Measurements from ENCODE around the gene TMEM170B.

The TMEM170B gene

DNA sequence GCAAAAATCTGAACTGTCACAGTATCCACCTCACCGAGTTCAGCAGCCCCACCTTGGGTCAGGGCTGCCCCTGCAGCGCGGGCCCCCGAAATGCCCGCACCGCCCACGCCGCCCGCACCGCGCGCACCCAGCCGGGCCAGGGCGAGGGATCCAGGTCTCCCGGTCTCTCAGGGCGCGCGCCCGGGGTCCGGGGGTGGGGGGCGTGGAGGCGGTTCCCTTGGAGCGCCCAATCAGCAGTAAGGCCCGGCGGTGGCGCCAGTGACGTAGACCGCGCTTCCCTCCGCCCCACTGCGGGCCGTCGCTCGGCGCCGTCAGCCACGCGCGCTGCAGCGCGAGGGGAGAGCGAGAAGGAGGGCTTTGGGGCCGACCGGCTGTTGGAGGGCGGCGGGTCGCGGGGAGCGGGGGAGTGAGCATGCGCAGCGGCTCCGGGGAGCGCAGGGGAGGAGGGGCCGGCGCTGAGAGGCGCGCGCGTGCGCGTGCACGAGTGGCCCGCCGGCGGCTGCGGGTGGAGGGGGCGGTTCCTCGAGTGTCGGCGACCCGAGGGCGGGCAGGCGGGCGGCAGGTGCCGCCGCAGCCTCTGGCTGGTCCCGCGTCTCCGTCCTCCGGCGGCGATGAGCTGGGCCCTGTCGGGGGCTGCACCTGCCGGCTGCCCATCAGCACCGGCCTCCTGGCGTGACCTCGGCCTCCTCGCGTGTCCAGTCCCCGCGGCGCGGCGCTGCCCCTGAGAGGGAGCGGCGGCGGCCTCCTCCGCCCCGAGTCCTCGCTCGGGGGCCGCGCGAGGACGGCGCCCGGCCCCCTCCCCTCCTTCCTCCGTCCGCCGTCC lies at the start of gene TMEM170B:
Gene TMEM170B, plus strand, starts transcription at position 521 of the 823 bp plus-strand sequence. CDS start 529 bp downstream, outside the sequence.
- no peak within 1 kb of the TSS; the same call in 1 of the 2 replicates for H2AFZ ChIP-seq (ENCODE audit: low read depth, low read length)
- peak within 1 kb of the TSS; percentile 88 for H3K4me3 ChIP-seq (ENCODE audit: low read length)
- peak within 1 kb of the TSS; percentile 79 for H3K9ac ChIP-seq (ENCODE audit: low read length)
- peaks cover 48% of the 10 kb centered on the region for H3K79me2 ChIP-seq (ENCODE audit: low read length)
- peak within 1 kb of the TSS; percentile 94 for H3K4me2 ChIP-seq (ENCODE audit: low read length)
- H3K27me3 ChIP-seq (ENCODE audit: low read depth, low read length), result no peaks in the 10 kb centered on the region
- no peaks in the 10 kb centered on the region for H3K9me3 ChIP-seq (ENCODE audit: insufficient read depth, low read length)
- peaks cover 24% of the 10 kb centered on the region for H3K4me1 ChIP-seq (ENCODE audit: low read length)
- H4K20me1 ChIP-seq (ENCODE audit: insufficient read depth, low read length), result peaks cover 25% of the 10 kb centered on the region
- peaks cover 6% of the 10 kb centered on the region for H3K36me3 ChIP-seq (replicated peaks; ENCODE audit: low read depth, low read length)
- H3K27ac ChIP-seq (ENCODE audit: low read length), result peak within 1 kb of the TSS; percentile 81
- no peak for TF ChIP-seq CTCF (IDR thresholded peaks at IDR 0.05; ENCODE audit: low read depth, low read length)

DNA sequence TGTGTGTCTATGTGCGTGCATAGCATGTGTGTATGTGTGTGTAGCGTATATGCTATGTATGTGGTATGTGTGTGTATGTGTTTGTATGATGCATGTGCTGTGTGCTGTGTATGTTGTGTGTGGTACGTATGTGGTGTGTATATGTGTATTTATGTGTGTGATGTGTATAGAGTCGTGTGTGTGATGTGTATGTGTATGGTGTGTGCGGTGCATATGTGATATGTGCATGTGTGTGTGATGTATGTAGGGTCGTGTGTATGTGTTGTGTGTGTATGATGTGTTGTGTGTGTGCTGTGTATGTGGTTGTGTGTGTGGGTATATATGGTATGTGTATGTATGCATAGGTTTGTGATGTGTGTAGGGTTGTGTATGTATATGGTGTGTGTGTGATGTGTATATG lies 46.6 kb upstream of the TMEM170B start:
- no peaks in the 10 kb centered on the region for H4K20me1 ChIP-seq (ENCODE audit: insufficient read depth, low read length)
- TF ChIP-seq CTCF (IDR thresholded peaks at IDR 0.05; ENCODE audit: low read depth, low read length), result no peak
- TF ChIP-seq EZH2phosphoT487 (IDR thresholded peaks at IDR 0.05; ENCODE audit: low read depth), result no peak
- peaks cover 45% of the 10 kb centered on the region for H3K4me1 ChIP-seq (ENCODE audit: low read length)
- no peak overlapping the region for H2AFZ ChIP-seq (ENCODE audit: low read depth, low read length)
- no peaks in the 10 kb centered on the region for H3K9me3 ChIP-seq (ENCODE audit: insufficient read depth, low read length)
- H3K27me3 ChIP-seq (ENCODE audit: low read depth, low read length), result no peaks in the 10 kb centered on the region
- H3K79me2 ChIP-seq (ENCODE audit: low read length), result no peaks in the 10 kb centered on the region
- no peak overlapping the region for H3K4me2 ChIP-seq (ENCODE audit: low read length)
- H3K9ac ChIP-seq (ENCODE audit: low read length), result no peak overlapping the region
- no peak overlapping the region for H3K4me3 ChIP-seq (ENCODE audit: low read length)
- no peaks in the 10 kb centered on the region for H3K36me3 ChIP-seq (replicated peaks; ENCODE audit: low read depth, low read length)
- H3K27ac ChIP-seq (ENCODE audit: low read length), result no peak overlapping the region

DNA sequence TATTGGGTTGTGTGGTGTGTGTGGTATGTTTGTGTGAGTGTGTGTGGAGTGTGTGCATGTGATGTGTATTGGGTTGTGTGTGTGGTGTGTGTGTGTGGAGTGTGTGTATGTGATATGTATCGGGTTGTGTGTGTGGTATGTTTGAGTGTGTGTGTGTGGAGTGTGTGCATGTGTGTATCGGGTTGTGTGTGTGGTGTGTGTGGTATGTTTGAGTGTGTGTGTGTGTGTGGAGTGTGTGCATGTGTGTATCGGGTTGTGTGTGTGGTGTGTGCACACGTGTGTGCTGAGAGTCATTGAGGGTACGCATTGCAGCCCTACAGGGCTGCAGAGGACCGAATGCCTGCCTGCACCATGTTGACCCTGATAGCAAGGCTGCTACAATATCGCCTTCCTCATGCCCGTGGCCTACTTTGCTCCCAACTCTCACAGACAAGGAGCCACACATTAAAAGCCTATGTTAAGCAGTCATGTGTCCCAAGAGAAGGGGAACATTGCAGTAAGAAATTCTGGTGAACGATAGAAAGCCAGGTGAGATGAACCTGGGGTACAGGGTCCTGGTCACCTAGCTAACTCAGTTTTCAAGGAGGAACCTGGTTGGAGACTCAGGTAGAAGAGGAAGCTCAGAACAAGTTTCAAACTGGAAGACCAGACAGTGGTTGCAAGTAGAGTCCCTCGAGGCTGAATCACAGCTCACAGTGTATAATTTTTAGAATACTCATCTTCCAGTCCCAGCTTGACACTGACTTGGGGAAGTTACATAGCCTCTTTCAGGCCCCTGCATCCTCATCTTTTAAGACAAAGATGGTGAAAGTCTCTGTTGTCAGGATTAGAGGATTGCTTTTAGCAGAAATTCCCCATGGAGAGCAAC lies 45.7 kb upstream of the TMEM170B start:
- peak overlapping the region; percentile 88 for H3K27ac ChIP-seq (ENCODE audit: low read length)
- H3K4me3 ChIP-seq (ENCODE audit: low read length), result no peak overlapping the region
- peak overlapping the region; percentile 14 for H3K4me2 ChIP-seq (ENCODE audit: low read length)
- no peaks in the 10 kb centered on the region for H4K20me1 ChIP-seq (ENCODE audit: insufficient read depth, low read length)
- H3K27me3 ChIP-seq (ENCODE audit: low read depth, low read length), result no peaks in the 10 kb centered on the region
- TF ChIP-seq CTCF (IDR thresholded peaks at IDR 0.05; ENCODE audit: low read depth, low read length) (no peak), EZH2phosphoT487 (IDR thresholded peaks at IDR 0.05; ENCODE audit: low read depth) (no peak)
- no peaks in the 10 kb centered on the region for H3K9me3 ChIP-seq (ENCODE audit: insufficient read depth, low read length)
- peaks cover 51% of the 10 kb centered on the region for H3K4me1 ChIP-seq (ENCODE audit: low read length)
- H3K36me3 ChIP-seq (replicated peaks; ENCODE audit: low read depth, low read length), result no peaks in the 10 kb centered on the region
- H3K9ac ChIP-seq (ENCODE audit: low read length), result peak overlapping the region; percentile 21; the same call in 1 of the 2 replicates
- no peaks in the 10 kb centered on the region for H3K79me2 ChIP-seq (ENCODE audit: low read length)
- H2AFZ ChIP-seq (ENCODE audit: low read depth, low read length), result peak overlapping the region; percentile 63; the same call in 1 of the 2 replicates

Measured in OCI-LY3 (cell line).